HG03442 (cell line): ENCODE data around the gene PTPN14.

Experiments
- ATAC-seq: cut with Tn5 transposase; IDR thresholded peaks from one replicate; pipeline ENCODE4 v1.9.1; 2021; ENCODE audit warnings: mild to moderate bottlenecking, moderate library complexity; ENCODE audit not compliant: unreplicated experiment

The PTPN14 gene

DNA sequence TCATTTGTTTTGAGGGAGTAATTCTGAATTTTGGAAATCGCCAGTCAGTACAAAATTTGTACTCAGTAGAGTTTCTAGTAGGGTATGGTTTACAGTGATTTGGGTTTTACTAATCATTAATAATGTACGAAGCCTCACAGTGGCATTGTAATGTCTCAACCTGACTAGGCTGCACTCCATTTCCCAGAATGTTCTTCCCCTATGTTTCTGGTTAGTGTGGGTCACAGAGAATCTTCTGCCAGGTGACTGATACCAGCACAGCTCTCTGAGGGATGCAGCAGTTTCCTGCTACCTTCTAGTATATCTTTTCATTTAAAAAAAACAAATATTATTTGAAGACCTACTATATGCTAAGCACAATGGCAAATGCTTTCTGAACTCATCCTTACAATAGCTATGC lies 112.9 kb downstream of the PTPN14 start:
- no peak for ATAC-seq

DNA sequence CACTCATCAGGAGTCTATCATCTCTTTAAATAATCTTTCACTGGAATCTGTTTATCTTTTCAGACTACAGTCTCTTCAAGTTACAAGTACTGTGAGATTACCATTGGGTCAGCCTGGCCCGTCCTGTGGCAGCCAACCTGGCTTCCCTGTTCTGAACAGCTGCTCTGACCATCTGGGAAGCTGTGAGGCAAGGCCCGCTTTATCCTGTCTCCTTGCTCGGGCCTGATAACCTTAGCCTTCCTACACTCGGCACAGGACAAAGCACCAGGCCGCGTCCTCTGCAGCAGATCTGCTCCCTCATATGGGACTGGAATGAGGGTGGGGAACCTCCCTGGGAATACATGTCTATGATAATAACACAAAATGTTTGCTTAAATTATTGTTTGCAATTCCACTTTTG lies 113.3 kb downstream of the PTPN14 start:
- no peak for ATAC-seq

- ATAC-seq: no peak
Measured at GRCh38 chr1:214435867-214436266, 115.5 kb downstream of the PTPN14 start.

DNA sequence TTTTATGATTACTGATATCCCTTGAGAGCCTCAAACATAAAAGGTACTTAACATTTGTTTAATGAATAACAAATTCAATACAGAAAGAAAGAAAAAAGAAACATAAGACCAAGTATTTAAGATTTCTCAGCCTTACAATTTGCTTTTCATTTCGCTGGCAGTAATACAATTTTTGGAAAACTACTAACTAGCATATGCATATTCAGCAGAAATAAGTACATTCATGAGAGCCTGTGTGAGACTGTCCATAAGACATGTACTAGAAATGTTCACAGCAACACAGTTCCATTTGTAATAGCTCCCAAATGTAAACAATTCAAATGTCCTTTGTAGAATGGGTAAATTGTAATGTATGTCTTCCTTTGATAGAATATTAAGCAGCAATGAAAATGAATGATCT lies 119.2 kb downstream of the PTPN14 start:
- ATAC-seq: no peak

DNA sequence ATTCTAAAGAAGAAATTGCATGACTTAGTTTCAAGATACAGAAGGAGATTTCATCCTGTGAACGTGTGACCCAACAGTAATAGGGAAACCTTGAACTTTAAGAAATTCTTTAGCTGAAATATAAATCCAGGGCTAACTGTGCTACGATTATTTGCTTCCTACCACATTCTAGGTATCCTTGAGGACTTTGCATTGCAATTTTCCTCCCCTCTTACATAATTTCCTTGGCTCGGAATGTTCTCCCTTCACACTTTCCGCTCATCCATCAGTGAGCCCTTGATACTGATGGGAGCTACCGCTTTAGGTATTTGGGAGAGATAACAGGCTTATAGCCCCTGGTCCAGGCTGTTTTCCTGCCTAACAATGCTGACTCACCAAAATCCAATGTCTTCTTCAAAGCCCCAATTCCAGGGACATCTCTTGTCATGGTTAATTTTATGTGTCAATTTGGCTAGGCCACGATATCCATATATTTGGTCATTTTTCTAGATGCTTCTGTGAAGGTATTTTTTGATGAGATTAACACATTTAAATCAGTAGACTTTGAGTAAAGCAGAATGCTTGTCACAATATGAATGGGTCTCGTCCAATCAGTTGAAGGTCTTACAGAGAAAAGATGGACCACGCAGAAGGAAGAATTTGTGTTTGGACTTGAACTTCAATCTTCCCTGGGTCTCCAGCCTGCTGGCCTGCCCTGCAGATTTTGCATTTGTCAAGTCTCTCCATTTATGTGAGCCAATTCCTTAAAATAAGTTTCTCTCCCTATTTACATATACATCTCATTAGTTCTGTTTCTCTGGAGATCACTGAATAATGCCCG lies 121.2 kb downstream of the PTPN14 start:
- ATAC-seq: no peak

DNA sequence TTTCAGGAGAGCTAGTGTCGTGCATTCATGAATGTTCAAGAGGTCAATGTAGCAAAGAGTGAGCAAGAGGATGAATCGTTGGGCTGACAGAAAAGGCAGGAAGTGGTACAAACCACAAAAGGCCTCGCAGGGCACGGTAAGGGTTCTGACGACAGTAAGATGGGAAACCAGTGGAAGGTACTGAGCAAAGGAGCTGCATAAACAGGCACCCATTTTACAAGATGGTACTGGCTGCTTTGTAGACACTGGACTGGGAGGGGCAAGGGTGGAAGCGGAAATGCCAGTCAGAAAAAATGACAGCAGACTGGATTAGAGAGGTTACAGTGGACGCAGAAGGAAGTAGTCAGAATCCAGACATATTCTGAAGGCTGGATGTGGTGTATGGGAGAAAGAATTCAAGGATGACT lies 123.5 kb downstream of the PTPN14 start:
- ATAC-seq: peak; percentile 95

DNA sequence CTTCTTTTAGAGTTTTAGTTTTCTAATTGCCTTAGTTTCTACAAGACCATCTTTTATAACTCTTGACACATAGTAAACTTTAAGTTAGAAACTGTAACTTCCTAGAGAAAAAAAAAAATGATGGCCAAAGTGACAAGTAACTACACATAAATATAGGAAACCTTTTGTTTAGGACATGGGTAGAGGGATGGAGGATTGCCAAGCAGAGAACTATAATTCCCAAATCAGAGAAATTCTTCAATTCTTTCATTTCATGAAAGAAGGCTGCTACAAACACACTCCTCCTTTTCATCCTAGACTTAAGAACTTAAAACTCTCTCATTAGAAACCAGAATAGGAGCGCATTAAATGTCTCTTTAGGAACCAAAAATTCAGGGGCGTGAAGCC lies 125.0 kb downstream of the PTPN14 start:
- no peak for ATAC-seq

GRCh38 chr1:214425716-214426425 lies 125.5 kb downstream of the PTPN14 start:
- ATAC-seq: no peak

DNA sequence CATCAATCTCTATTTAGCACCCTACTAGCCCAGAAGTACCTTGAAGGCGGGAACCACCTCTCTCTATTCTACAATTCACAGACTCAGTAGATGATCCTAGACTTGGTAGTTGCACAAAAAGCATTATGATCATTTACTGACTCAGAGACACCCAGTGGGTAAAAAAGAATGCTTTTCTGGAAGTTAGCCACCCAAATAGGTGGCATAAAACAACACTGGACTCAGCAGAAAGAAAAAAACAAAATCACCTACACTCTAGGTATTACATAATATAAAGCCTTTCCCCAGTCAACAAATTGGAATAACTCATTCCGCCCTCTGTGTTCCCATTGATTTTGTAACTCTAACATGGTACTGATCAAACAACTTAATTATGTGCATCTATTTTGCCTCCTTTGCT lies 126.3 kb downstream of the PTPN14 start:
- ATAC-seq: no peak

GRCh38 chr1:214423045-214423444 lies 128.4 kb downstream of the PTPN14 start:
- no peak for ATAC-seq

GRCh38 chr1:214422137-214422671 lies 129.2 kb downstream of the PTPN14 start:
- no peak for ATAC-seq

DNA sequence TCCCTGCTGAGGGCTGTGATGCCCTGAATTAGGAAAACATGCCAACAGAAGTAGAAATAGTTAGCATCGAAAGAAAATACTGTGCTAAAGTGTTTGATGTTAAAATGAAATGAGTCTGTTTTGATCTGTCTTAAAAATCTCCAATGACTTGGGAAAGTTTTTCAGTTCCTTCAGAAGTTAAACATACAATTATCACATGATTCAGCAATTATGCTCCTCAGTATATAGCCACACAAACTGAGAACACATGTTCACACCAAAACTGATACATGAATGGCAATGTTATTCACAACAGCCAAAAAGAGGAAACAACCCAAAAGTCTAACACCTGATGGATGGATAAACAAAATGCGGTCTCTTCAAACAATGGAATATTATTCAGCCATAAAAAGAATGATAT lies 130.6 kb downstream of the PTPN14 start:
- no peak for ATAC-seq

GRCh38 chr1:214420341-214420740 lies 131.1 kb downstream of the PTPN14 start:
- ATAC-seq: no peak

DNA sequence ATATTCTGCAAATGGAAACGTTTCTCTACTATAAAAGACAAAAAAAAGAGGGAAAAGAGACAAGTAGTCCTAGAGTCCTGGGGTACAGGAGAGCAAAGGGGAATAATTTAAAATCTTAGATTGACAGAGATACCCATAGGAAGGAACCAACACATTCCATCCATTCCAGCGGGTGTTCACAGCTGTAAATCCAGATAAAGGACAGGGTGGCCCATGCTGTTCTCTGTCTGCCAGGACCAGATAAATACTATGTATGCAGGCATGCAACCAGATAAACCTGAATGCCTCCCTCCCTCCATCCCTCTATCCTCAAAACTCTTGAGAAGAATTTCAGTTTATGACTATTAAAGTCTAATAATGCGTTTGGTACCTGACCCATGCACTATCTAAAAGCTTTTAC lies 131.8 kb downstream of the PTPN14 start:
- no peak for ATAC-seq

- no peak for ATAC-seq
Measured at GRCh38 chr1:214418391-214418790, 133.0 kb downstream of the PTPN14 start.

DNA sequence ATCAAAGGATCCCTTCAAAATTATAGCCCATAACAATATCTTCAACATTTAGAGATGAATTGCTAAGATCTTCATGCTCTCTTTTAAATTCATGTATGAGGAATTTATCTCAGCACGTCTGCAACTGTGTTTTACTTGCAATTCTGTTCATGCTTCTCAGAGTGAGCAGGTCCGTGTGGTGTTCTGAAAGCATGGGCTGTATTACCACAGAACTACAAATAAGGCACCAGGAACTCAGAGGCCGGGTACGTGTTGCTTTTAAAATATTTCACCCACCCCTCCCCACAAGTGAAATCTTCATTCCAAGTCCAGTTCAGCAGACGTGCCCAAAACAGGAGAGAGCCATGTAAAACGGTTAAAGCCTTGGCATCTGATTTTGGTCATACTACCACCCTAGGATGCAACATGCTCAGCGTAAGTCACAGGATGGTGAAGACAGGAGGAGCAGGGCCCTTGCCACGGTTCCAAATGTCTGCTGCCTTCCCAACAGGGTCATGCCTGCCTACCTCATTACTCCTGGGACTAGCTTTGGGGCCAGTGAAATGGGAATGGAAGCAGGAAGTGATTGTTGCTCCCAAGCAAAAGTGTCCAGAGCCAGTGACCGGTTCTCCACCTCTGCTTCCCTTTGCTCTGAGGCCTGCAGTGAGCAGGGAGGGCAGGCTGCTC lies 133.7 kb downstream of the PTPN14 start:
- ATAC-seq: no peak

DNA sequence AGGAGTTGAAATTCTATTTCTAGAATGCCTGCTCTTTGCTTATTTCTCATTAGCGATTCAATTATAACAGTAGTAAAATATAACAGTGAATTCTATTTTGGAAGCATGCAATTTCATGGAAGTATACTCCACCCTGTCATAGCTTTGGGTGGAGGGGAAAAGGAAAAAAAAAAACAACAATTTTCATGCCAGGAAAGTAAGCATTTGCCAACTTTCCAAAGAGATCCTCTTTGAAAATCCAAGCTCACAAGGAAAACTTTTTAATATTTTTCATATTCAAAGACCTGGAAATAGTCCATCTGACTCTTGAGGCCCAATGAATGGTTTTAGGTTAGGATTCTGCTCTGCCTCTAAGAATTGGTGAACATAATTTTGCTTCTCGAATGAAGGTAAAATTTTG lies 134.5 kb downstream of the PTPN14 start:
- ATAC-seq: no peak

- no peak for ATAC-seq
Measured at GRCh38 chr1:214416417-214416816, 135.0 kb downstream of the PTPN14 start.

- no peak for ATAC-seq
Measured at GRCh38 chr1:214415131-214415530, 136.3 kb downstream of the PTPN14 start.

DNA sequence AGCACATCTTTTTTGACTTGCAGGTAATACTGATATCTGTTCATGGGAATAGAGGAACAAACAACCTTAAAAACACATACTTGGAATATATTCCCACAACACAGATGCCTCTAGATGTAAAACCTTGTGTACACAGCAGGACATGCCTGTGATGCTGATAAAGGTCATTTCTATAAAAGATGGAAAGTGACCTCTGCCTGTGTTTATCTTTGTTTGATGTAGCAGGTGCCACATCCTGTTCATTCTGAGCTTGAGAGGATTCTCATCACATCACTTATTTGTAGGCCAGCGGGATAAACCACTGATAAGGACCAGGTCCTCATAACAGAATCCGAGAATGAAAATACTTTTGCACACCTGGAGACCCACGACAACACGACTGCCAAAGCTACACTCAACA lies 136.7 kb downstream of the PTPN14 start:
- no peak for ATAC-seq

- ATAC-seq: no peak
Measured at GRCh38 chr1:214413315-214413714, 138.1 kb downstream of the PTPN14 start.
